Endodermal cell (in vitro differentiated cells): ENCODE measurements around the gene SLC6A8. TPM values are rescaled to one million over a fixed set of nuclear protein-coding genes. Genes with fewer than 3 reads are reported as not detected.
"Not testable (repeated sequence)": the region's sequence is repeated elsewhere in the genome, so short reads cannot be mapped to it uniquely, and the experiment has no call there.

Experiments used
- DNase-seq: peaks from one replicate; pipeline ENCODE4 v3.0.0-alpha.2; 2017
- H3K27ac ChIP-seq: 2 replicates; pipeline ENCODE4 v1.5.1; 2013; ENCODE audit warnings: mild to moderate bottlenecking, low read depth, low read length, moderate library complexity
- H3K27me3 ChIP-seq: 2 replicates; pipeline ENCODE4 v1.6.1; 2013; ENCODE audit warnings: mild to moderate bottlenecking, low read length, moderate library complexity; ENCODE audit not compliant: insufficient read depth, control insufficient read depth, poor library complexity, severe bottlenecking
- H3K36me3 ChIP-seq: 2 replicates; pipeline ENCODE4 v1.7.0; 2013; ENCODE audit warnings: mild to moderate bottlenecking, low read length, moderate library complexity; ENCODE audit not compliant: control insufficient read depth, insufficient read depth
- H3K4me1 ChIP-seq: one replicate; pipeline ENCODE4 v1.7.0; 2013; ENCODE audit warnings: low read length; ENCODE audit not compliant: control insufficient read depth, insufficient read depth
- H3K4me3 ChIP-seq: 2 replicates; pipeline ENCODE4 v1.5.1; 2013; ENCODE audit warnings: mild to moderate bottlenecking, low read length, moderate library complexity
- H3K9ac ChIP-seq: 2 replicates; pipeline ENCODE4 v1.6.1; 2013; ENCODE audit warnings: mild to moderate bottlenecking, low read length, moderate library complexity; ENCODE audit not compliant: poor library complexity, severe bottlenecking; ENCODE audit errors: extremely low read depth
- H3K9me3 ChIP-seq: 2 replicates; pipeline ENCODE4 v1.6.1; 2013; ENCODE audit warnings: mild to moderate bottlenecking, low read length, moderate library complexity; ENCODE audit not compliant: control insufficient read depth
- H3K27ac Mint-ChIP-seq: 2 replicates; pipeline ENCODE4 v1.8.0; 2020; ENCODE audit warnings: mixed read lengths
- H3K27me3 Mint-ChIP-seq: 2 replicates; pipeline ENCODE4 v1.8.0; 2021; ENCODE audit warnings: mild to moderate bottlenecking, mixed read lengths; ENCODE audit not compliant: insufficient read depth
- H3K36me3 Mint-ChIP-seq: 2 replicates; pipeline ENCODE4 v1.8.0; 2020; ENCODE audit warnings: low read depth, mixed read lengths
- H3K4me1 Mint-ChIP-seq: 2 replicates; pipeline ENCODE4 v1.8.0; 2020; ENCODE audit warnings: mixed read lengths
- H3K4me3 Mint-ChIP-seq: 2 replicates; pipeline ENCODE4 v1.8.0; 2020; ENCODE audit warnings: mild to moderate bottlenecking, moderate library complexity, mixed read lengths
- H3K9me3 Mint-ChIP-seq: 2 replicates; pipeline ENCODE4 v1.8.0; 2020; ENCODE audit warnings: mild to moderate bottlenecking, mixed read lengths
- CTCF ChIP-seq: fragments of 200-600 bp; sonication (generic); conservative IDR thresholded peaks from 2 replicates; pipeline ENCODE4 v1.5.0; 2021; ENCODE audit warnings: antibody characterized with exemption, mild to moderate bottlenecking
- WGBS, 2 experiments: methylation state at CpG; one replicate each; pipeline versions ENCODE4 v1.1.5 to v1.1.7; 2013; ENCODE audit warnings: missing lambda C conversion rate in 2 of 2, mixed read lengths in 1 of 2; ENCODE audit not compliant: insufficient coverage in 1 of 2, insufficient read length in 1 of 2; 5-methylcytosine and 5-hydroxymethylcytosine counted together
- total RNA-seq, 2 donors: library from RNA; stranded (reverse); fragmentation: NEBNext Ultra II Directional in 1 of 2; extraction: Animal tissue kit (Norgen Biotek cat#: 25700) in 1 of 2; gene quantifications; 2 replicates in 1 of 2; 3 replicates in 1 of 2; pipeline ENCODE4 v1.2.1, GENCODE V29; 2021

Gene SLC6A8
- total RNA-seq, 2 donors from 2014 or later = 57.6 to 121 TPM

GRCh38 chrX:153728951-153729631 is 41.4 kb downstream of the SLC6A8 start:
- Mint-ChIP-seq H3K4me3 (no peak overlapping the region), H3K27ac (no peak overlapping the region), H3K27me3 (no peaks in the 10 kb centered on the region), H3K36me3 (peaks cover 29% of the 10 kb centered on the region), H3K4me1 (peaks cover 7% of the 10 kb centered on the region), H3K9me3 (peaks cover 73% of the 10 kb centered on the region)
- DNase-seq = no peak
- Histone ChIP-seq H3K4me3 (no peak overlapping the region), H3K9ac (no peak overlapping the region), H3K9me3 (peaks cover 15% of the 10 kb centered on the region), H3K27ac (no peak overlapping the region), H3K36me3 (peaks cover 10% of the 10 kb centered on the region), H3K4me1 (peaks cover 8% of the 10 kb centered on the region), H3K27me3 (no peaks in the 10 kb centered on the region)
- TF ChIP-seq CTCF = no peak
- WGBS, 2 experiments = 97% methylated on average over 23 of the region's 23 CpGs; no CpG with 5 or more reads in 1 of the 2 experiments

DNA sequence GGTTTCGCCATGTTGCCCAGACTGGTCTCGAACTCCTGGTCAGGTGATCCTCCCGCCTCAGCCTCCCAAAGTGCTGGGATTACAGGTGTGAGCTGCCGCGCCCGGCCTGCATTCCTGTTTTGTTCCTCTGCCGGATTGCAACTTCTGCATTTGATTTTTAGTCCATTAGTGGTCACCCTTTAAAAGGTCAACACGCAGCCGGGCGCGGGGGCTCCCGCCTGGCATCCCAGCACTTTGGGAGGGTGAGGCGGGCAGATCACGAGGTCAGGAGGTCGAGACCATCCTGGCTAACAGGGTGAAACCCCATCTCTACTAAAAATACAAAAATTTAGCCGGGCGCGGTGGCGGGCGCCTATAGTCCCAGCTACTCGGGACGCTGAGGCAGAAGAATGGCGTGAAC is 42.4 kb downstream of the SLC6A8 start:
- not testable (repeated sequence) for H3K4me1 ChIP-seq, H3K4me3 ChIP-seq, H3K27ac ChIP-seq, H3K9ac ChIP-seq, H3K4me3 Mint-ChIP-seq, DNase-seq, H3K27me3 Mint-ChIP-seq, H3K4me1 Mint-ChIP-seq, H3K27me3 ChIP-seq, H3K27ac Mint-ChIP-seq
- Histone ChIP-seq H3K36me3 (peaks cover 10% of the 10 kb centered on the region), H3K9me3 (peaks cover 15% of the 10 kb centered on the region)
- Mint-ChIP-seq H3K36me3 (peaks cover 35% of the 10 kb centered on the region), H3K9me3 (peaks cover 80% of the 10 kb centered on the region)
- WGBS, 2 experiments = 94 to 97% methylated on average over 11 to 23 of the region's 23 CpGs

DNA sequence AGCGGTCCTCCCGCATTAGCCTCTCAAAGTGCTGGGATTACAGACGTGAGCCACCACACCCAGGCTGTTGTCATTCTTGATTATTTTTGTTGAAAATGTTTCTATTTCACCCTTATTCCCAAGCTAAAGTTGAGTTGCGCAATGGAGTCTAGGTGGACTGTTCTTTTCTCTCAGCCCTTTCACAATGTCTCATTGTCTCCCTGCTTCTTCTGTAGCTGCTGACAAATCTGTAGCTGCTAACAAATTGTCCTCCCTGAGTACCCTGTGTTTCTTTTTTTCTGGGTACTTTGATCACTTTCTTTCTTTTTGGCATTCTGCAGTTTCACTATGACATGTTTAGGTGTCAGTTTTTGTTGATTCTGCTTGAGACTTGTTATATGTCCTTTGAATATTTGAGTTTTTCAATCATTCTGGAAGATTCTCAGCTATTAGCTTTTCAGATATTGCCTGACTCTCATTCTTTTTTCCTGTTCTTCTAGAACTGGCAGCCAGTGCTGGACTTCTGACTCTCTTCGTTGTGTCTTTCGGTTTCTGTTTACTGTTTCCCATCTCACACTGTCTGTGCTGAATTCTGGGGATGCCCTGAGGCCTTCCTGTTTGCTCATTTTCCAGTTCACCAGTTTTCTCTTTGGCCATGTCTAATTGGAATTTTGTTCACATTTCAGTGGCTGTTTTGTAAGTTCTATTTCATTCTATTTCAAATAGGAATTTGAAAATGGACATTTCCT is 43.6 kb downstream of the SLC6A8 start:
- 96 to 100% methylated on average over 1 to 6 of the region's 6 CpGs for WGBS, 2 experiments
- Histone ChIP-seq H3K4me3 (no peak overlapping the region), H3K9me3 (peaks cover 15% of the 10 kb centered on the region), H3K27me3 (no peaks in the 10 kb centered on the region), H3K4me1 (no peaks in the 10 kb centered on the region), H3K27ac (no peak overlapping the region), H3K36me3 (peaks cover 10% of the 10 kb centered on the region), H3K9ac (no peak overlapping the region)
- no peak for TF ChIP-seq CTCF
- DNase-seq = no peak
- no peak overlapping the region for H3K27ac Mint-ChIP-seq
- H3K9me3 Mint-ChIP-seq = peaks cover 86% of the 10 kb centered on the region
- peaks cover 36% of the 10 kb centered on the region for H3K36me3 Mint-ChIP-seq
- H3K4me1 Mint-ChIP-seq = peaks cover 12% of the 10 kb centered on the region
- no peaks in the 10 kb centered on the region for H3K27me3 Mint-ChIP-seq
- H3K4me3 Mint-ChIP-seq = no peak overlapping the region
